Embryonic facial prominence (tissue), 1 donor: ENCODE measurements around the gene RAD51B.

ENCODE experiments used
- DNase-seq: peaks from one replicate; pipeline ENCODE4 v3.0.0-alpha.2; 2016; ENCODE audit errors: extremely low spot score

RAD51B gene

GRCh38 chr14:68477461-68478085, 658.0 kb downstream of the RAD51B start:
- no peak for DNase-seq

- DNase-seq, result no peak
These were observed 659.7 kb downstream of the RAD51B start for GRCh38 chr14:68479247-68479646.

- no peak for DNase-seq
These were observed 662.4 kb downstream of the RAD51B start for GRCh38 chr14:68482018-68482417.

GRCh38 chr14:68482772-68483395, 663.3 kb downstream of the RAD51B start:
- DNase-seq, result no peak

- DNase-seq, result no peak
These were observed 666.6 kb downstream of the RAD51B start for GRCh38 chr14:68486033-68486732.

- DNase-seq, result no peak
These were observed 667.2 kb downstream of the RAD51B start for GRCh38 chr14:68486809-68487208.

- DNase-seq, result no peak
These were observed 668.4 kb downstream of the RAD51B start for GRCh38 chr14:68487805-68488590.

- DNase-seq, result no peak
These were observed 672.2 kb downstream of the RAD51B start for GRCh38 chr14:68491793-68492192.

GRCh38 chr14:68492381-68493151, 673.0 kb downstream of the RAD51B start:
- no peak for DNase-seq

- DNase-seq, result no peak
These were observed 673.8 kb downstream of the RAD51B start for GRCh38 chr14:68493152-68493911.

GRCh38 chr14:68495101-68496039, 675.8 kb downstream of the RAD51B start:
- DNase-seq, result no peak

- no peak for DNase-seq
These were observed 677.4 kb downstream of the RAD51B start for GRCh38 chr14:68497011-68497410.

GRCh38 chr14:68499451-68499850, 679.9 kb downstream of the RAD51B start:
- DNase-seq, result no peak

- no peak for DNase-seq
These were observed 681.6 kb downstream of the RAD51B start for GRCh38 chr14:68501171-68501570.

GRCh38 chr14:68501614-68502052, 682.1 kb downstream of the RAD51B start:
- DNase-seq, result no peak

- DNase-seq, result no peak
These were observed 682.7 kb downstream of the RAD51B start for GRCh38 chr14:68502230-68502629.

GRCh38 chr14:68503186-68503825, 683.7 kb downstream of the RAD51B start:
- DNase-seq, result no peak

GRCh38 chr14:68504861-68505260, 685.3 kb downstream of the RAD51B start:
- no peak for DNase-seq

- DNase-seq, result no peak
These were observed 686.6 kb downstream of the RAD51B start for GRCh38 chr14:68506021-68506644.
